Fibroblast of the aortic adventitia (primary cell): ENCODE results near the gene LRRC9. TPM values are rescaled to one million over a fixed set of nuclear protein-coding genes. Genes with fewer than 3 reads are reported as not detected.
"Not testable (repeated sequence)": the region's sequence is repeated elsewhere in the genome, so short reads cannot be mapped to it uniquely, and the experiment has no call there.

Source experiments
- DNase-seq: peaks from one replicate; pipeline ENCODE4 v3.0.0-alpha.2; 2010; ENCODE audit warnings: low read depth
- H3K4me3 ChIP-seq: 2 replicates; pipeline ENCODE4 v1.5.1; 2011; ENCODE audit warnings: low read depth, mild to moderate bottlenecking, control low read depth, low read length, moderate library complexity
- total RNA-seq: library from RNA; depleted of rRNA; stranded (reverse); fragments of >200 nt; gene quantifications from 2 replicates; pipeline ENCODE4 v1.2.3, GENCODE V29; 2012; ENCODE audit warnings: low replicate concordance
- TF ChIP-seq, protein P1 (sequence below): IDR thresholded peaks from 2 replicates; pipeline ENCODE4 v1.5.1; 2011; ENCODE audit warnings: mild to moderate bottlenecking, low read length, control low read depth, inconsistent platforms; ENCODE audit not compliant: insufficient read depth

Gene LRRC9
- total RNA-seq, 1 donor: not detected

DNA sequence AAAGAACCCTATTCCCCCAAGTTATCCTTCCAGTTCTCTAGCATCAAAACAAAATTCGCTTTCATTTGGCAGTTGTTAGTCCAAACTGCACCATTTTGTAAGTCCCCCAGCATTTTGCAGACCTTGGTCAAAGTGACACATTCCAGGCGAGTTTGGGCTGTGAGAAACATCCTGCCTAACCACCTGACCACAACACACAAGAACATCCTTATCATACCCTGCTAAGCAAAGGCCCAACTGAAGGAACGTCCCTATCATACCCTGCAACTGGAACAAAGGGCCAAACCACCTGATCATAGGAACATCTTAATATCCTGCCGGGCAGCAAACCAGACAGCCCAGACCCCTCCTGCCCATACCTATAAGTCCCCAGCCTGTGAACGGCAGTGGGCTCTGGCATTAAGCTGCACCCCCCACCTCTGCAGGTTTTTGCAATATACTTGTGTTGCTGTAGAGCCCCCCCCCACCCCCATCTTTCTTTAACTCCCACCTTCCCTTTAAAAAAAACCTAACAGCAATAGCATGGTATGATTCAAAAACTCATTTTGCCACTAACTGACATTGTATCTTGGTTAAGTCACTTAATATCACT is 174.5 kb downstream of the LRRC9 start:
- peak overlapping the region; percentile 93 for H3K4me3 ChIP-seq
- DNase-seq: peak; percentile 44
- TF ChIP-seq, protein P1, sequence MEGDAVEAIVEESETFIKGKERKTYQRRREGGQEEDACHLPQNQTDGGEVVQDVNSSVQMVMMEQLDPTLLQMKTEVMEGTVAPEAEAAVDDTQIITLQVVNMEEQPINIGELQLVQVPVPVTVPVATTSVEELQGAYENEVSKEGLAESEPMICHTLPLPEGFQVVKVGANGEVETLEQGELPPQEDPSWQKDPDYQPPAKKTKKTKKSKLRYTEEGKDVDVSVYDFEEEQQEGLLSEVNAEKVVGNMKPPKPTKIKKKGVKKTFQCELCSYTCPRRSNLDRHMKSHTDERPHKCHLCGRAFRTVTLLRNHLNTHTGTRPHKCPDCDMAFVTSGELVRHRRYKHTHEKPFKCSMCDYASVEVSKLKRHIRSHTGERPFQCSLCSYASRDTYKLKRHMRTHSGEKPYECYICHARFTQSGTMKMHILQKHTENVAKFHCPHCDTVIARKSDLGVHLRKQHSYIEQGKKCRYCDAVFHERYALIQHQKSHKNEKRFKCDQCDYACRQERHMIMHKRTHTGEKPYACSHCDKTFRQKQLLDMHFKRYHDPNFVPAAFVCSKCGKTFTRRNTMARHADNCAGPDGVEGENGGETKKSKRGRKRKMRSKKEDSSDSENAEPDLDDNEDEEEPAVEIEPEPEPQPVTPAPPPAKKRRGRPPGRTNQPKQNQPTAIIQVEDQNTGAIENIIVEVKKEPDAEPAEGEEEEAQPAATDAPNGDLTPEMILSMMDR: no peak

DNA sequence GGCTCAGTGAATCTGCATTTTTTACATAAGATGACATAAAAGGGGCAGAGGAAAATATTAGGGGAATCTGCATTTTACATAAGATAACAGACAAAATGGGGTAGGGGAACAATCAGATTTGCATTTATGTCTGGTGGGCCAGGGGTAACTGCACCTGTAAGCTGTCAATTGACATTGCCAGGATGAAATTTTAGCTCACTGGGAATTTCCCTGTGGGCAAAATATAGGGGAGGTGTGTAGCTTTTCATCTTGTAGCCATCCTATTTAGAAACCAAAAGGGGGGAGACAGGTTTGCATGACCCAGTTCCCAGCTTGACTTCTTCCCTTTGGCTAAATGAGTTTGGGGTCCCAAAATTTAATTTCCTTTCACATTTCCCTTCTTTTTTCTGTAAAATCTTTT is 175.3 kb downstream of the LRRC9 start:
- H3K4me3 ChIP-seq: no peak overlapping the region
- TF ChIP-seq, protein P1: no peak
- no peak for DNase-seq

DNA sequence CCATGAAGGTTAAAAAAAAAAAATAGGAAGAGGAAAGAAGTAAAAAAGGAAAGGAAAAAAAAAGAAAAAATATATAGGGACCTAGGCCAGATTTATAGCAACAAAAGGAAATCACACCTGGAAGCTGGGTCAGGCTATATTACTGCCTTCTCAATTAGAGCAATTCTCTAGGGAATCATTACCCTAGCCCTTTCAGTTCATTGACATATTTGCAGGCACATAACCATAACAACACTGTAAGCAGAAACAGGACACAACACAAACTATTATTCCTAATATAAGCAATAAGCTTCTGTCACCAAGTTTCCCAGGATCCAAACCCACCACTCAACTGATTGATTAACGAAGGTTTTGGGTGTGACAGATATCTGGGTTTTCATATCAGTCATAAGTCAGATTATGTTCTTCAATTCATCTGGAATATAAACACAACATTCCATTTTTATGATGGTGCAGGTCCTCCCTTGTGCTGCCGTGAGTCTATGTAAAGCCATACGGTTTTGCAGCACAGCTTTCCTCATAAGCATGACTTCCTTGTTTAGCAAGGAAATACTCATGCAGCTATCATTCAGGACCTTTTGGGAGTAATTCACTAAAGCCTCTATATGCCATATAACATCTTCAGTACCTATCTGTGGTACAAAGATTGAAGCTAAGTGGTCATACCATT is 176.0 kb downstream of the LRRC9 start:
- TF ChIP-seq, protein P1: no peak
- no peak overlapping the region for H3K4me3 ChIP-seq
- DNase-seq: peak; percentile 69

DNA sequence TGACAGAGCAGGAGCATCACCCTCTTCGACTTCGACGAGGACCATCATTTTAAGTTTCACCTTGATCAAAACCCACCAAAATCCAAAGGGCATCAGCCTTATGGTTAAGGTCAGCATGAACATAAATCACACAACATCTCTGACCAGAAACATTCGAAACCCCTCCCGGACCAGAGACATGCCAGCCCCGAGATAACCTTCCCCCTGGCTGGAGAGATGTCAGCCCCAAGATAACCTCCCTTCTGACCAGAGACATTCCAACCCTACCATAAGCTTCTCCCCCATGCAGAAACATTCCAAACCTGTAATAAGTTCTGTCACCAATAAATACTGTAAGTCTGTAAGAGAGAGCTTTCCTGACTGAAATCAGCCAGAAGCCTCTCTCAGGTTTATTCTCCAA is 178.0 kb downstream of the LRRC9 start:
- DNase-seq: no peak
- H3K4me3 ChIP-seq: no peak overlapping the region
- TF ChIP-seq, protein P1: no peak

DNA sequence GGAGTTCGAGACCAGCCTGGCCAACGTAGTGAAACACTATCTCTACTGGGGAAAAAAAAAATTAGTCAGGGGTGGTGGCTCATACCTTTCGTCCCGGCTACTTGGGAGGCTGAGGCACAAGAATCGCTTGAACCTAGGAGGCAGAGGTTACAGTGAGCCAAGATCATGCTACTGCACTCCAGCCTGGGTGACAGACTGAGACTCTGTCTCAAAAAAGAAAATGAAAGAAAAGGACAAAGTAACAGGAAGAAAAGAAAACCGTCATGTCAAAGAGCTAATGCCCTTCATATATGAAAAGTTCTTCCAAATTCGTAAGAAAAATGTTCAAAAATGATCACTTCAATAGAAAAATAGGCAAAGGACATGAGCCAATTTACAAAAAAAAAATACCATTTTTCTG is 179.9 kb downstream of the LRRC9 start:
- not testable (repeated sequence) for H3K4me3 ChIP-seq, DNase-seq

DNA sequence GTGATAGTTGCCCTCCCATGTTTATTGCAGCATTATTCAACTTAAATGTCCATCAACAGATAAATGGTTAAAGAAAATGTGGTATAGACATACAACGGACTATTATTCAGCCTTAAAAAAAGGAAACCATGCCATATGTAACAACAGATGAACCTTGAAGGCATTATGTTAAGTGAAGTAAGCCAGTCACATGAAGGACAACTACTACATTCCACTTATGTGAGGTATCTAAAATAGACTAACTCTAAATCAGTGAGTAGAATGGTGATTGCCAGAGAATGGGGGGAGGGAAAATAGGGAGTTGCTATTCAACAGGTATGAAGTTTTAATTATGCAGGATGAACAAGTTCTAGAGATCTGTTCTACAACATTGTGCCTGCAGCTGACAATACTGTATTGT is 181.8 kb downstream of the LRRC9 start:
- no peak overlapping the region for H3K4me3 ChIP-seq
- TF ChIP-seq, protein P1: no peak
- no peak for DNase-seq

DNA sequence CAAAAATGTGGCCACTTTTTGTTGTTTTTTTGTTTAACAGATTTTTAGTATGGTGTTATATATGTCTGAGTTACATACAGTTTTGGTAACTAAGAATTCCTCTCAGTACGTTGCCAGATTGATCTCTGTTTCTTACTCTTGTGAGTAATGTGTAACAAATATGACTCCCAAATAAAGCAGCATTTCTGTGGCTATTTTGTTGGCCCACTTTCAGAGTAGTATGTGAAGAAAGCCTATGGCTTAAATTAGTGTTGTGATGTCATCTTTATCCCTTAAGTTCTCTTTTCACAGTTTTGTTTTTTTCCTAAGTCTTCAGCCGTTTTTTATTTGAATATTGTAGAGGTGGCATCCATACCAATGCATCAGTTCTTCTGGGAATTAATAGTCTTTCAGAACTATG is 182.4 kb downstream of the LRRC9 start:
- DNase-seq: peak; percentile 89
- H3K4me3 ChIP-seq: no peak overlapping the region
- TF ChIP-seq, protein P1: no peak
